ENCODE results near the gene TJP2. TPM values are rescaled to one million over a fixed set of nuclear protein-coding genes. Genes with fewer than 3 reads are reported as not detected.

Gene TJP2
- polyA plus RNA-seq, 5 donors = 75.5 to 131 (median 122) TPM

DNA sequence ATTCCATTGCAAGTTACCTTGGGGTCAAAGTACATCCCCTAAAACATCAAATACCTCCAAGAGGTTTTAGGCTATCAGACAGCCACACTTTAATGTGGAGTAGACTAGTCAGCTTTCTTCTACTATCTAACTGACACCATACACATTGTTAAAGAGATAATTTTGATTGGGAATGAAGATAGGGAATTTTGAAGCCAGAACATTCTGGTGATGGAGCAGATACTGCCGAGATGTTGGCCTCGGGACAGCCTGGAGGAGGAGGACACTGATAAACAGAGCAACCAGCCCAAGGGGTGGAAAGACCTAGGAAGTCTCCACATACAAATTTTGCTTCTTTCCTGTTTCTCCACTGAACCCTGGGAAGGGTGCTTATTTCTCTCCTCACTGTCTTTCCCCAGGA is 14.9 kb downstream of the TJP2 start:
- no peak for DNase-seq

DNA sequence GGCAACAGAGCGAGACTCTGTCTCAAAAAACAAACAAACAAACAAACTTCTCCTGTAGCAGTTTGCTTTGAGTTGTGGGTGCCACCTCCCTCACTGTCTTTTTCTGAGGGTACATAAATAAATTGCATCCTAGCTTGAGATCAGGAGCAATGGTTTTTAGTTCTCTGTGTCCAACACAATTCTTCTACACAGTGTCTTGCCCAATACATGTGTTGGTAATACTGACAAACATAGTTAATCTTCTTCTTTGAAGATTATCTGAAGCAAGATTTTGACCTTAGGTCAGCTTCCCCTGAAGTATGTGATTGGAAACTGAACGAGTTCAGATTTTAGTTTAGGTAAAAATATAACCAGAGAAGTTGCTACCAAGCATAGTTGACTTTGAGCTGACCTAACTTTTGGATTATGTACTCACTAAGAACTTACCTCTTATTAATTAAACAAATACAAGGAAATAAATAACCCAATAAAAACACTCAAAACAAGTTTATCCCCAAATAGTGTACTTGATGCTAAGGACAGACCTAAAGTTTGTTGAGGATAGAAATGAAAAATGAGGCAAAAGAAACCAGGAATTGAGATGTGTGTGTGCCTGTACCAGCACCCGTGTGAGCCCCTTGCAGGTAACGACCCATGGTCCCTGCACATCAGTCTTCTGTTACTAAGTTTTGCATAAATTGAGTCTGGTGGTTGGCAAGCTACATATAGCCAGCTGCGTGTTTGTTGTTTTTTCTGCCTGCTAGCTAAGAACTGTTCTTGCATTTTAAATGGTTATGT is 16.2 kb downstream of the TJP2 start:
- DNase-seq = no peak

DNA sequence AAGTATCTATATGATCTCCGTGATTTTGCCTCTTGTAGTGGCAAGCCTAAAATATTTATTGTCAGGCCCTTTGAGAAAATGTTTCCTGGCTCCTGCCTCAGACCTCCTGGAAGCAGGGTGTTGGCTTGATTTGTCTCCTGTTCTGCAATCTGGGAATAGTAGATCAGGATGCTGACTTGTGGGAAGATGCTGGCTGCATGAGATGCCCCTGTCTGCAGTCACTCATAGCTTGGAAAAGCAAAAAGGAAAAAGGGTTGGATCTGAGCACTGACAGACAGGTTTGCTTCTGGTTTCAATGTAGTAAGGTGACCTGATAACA is 16.7 kb downstream of the TJP2 start:
- DNase-seq = no peak

DNA sequence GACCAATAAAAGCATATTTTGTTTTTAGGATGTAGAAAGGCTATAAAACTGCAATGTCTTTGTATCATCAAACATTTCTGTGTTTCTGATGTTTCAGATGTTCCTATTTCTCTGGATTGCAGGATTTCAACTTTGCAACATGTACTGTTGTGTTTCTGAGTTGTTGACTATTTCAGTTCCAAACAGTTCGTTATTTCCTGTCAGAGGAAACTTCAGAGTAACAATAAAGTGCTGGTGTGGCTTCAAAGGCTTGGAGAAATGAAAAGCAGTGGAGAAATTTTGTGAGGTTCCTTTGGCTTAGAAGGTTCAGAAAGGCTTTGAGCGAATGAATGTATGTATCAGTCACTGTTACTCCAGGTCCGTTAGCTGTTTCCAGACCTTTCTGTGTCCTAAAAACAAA is 17.2 kb downstream of the TJP2 start:
- DNase-seq = no peak

DNA sequence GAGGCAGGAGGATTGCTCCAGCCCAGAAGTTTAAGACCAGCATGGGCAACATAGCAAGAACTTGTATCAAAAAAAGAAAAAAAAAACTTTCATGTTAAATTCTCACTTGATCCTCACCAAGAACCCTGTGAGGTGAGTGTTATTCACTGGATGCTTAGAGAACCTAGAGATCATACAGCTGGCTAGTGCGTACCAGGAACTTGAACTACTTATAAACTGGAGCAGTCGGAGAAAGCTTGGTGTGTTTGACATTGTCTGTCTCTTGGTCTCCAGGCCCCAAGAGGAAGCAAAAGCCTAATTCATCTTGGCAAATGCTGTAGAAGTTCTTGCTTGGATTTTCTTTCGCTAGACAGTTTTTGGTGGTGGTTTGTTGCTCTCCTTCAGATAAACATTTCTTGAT is 18.1 kb downstream of the TJP2 start:
- DNase-seq = no peak

DNA sequence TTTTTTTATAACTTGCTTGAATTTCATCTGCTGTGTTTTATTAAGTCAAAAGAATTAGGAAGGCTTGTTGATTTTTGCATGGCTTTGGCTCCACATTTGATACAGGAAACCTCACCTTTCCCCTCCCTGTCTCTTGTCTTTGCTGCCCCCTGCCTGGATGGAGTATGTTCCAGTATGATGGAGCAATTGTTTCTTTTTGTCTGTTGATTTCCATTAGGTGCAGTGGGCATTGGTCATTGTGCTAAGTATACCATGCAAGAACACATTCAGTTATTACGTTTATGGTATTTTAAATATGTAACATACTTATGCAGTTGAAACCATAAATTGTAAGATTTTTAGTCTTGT is 19.6 kb downstream of the TJP2 start:
- DNase-seq = no peak

DNA sequence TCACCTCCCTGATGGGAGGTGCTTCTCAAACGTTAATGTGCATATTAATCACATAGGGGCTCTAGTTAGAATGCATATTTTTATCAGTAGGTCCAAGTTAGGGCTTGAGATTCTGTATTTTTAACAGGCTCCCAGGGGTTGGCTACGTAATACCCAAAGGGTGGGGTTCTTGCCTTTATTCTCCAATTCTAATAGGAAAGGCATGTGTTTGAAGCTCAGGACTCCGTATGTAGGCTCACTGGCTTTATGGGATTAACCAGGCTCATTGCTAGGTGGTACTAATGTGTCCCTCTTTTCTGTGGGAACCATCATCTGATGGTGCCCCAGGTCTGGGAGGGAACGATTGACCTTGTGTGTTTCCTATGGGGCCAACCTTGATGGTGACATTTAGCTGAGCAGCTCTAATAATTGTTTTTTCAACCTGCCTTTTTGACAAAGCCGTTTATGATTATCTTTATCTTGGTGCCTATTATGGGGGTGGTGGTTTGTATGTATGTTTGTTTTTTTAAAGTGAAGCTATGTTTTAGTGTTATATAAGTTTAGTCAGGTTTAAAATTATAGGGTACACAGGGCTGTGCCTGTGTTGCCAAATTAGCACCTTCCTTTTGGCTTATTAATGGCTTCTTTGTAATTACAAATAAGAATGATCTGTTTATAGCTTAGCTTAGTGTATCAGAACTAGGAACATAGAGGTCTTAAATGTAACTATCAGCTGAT is 20.8 kb downstream of the TJP2 start:
- DNase-seq = no peak

DNA sequence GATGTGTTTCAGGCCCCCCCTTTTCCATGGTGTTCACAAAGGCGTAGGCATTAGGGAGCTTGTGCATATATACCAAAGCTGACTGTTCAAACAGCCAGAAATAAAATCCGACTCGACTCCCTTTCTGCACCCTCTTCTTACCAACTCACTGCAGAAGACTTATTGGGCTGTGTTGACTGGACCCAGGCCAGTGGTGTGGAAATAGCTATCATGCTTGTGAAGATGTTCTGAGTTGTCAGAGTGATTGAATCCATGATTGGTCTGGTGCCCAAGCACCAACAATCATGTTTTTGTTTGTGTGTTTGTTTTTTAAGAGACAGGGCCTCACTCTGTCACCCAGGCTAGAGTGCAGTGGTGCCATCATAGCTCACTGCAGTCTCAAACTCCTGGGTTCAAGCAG is 21.6 kb downstream of the TJP2 start:
- DNase-seq = no peak

DNA sequence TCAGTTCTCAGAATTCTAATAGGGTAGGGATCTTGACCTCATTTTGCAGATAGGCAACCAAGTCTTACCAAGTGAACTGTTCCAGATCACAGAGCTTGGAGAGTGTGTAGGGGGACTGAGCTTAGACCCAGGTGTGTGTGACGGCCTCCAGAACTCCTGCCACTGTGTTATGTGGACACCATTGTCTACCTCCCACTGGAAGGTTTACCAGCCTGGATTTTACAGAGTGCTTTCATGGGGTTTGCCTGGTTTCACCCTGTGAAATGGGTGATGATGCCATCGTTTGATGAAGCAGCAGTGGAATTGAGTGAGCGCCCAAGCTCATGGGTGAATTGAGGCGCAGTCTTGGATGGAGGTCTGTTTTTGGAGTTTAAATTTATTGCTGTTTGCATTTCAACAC is 23.6 kb downstream of the TJP2 start:
- DNase-seq = no peak

DNA sequence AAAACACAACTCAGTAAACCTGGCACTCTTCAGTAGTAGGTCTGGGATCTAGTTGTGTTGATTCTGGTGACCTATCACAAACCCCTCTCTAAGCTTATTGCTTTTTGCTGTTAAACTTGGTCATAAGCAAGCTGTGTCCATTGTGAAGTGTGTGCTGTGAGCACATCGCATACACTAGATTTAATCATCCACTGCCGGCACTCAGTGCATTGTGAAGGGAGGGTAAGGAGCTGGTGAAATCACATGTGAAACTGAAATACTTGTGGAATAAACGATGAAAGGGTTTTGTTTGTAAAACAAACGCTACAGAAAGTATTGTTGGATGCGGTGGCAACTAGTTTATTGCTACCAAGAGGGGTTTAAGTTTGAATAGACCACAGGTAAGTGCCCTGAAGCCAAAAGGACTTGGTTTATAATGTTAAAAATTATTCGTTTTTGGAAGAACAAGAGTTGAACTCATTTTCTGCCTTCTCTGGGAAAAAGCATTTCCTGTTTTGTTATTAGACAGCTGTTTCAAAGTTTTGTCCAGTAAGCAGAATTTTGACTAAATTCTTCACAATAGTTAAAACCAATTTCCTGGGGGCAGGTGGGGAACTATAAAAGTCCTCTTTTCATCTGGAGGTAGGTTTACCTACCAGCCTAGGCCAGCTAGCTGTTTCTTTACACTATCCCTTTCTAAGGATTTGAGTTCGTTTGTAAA is 24.6 kb downstream of the TJP2 start:
- DNase-seq = peak; percentile 38 to 44

DNA sequence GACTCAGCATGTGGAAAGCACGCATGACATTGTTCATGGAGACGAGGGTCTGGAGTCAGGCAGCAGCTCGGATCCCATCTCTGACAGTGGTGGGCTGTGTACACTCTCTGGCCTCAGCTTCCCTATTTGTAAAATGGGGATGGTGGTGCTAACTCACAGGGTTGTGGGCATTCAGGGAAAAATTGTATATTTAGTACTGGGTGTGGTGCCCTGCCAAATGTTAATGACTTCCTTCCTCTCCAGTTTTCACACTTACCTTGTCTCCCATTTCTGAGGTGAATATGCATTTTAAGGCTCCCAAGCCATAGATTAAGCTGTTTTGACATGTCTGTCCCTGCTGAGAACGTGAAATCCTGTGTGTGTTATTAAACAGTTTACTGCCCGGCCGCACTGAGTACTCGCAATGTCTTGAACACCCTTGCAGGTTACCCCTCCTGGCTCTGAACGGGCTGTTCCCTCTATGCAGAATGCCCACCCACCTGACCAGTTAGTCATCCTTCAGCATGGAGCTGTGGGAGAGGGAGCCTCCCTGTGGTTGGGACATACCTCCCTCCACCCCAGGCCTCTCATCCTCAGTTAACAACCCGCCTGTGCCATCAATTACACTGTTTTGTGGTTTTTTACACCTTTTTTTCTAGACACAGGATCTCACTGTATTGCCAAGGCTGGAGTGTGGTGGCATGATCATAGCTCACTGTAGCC is 25.8 kb downstream of the TJP2 start:
- DNase-seq = no peak

DNA sequence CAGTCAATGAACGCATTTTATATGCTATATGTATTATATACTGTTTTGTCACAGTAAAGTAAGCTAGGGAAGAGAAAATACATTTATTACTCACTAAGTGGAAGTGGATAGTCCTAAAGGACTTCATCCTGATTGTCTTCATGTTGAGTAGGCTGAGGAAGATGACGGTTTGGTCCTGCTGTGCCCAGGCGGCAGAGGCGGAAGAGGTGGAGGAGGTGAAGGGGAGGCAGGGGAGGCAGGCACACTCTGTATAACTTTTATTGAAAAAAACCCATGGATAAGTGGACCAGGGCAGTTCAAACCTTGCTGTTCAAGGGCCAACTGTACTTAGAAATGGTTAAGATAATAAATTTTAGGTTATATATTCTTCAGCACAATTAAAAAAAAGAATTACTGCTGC is 28.5 kb downstream of the TJP2 start:
- no peak for DNase-seq

DNA sequence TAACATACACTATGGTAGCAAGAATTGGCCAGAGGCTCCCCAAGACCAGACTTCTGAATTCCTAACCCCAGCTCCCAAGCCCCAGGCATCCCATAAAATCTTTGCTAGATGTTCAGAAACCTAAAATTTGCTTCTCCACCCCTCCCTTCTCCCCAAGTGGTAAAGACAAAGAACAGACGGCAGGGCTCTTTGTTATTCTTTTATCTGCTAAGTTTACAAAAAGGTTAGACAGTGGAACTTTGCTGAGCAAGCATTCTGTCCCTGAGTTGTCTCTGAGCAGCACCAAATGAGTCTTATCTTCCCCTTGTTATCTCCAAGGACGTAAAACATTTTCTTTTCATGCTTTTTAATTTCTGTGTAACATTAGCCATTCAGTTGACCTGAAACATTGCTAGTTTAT is 30.2 kb downstream of the TJP2 start:
- peak; percentile 57 to 60 for DNase-seq

DNA sequence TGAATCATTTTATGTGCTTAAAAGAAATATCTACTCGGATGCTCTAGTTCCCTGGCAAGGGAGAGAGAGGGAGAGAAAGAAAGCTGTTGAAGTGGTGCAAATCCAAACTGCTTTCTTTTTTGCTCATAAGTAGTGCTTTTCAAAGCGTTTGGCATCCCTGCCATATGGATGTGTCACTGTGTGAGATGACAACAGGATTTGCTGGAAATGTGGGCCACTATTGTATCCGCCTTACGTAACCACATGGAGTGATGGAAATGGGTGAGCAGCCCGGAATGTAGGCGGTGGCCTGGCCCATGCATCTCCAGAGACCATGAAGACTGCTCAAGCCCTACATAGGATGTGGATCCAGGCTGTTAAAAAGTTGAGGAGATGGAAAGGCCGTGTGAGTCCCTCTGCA is 30.8 kb downstream of the TJP2 start:
- DNase-seq = peak; percentile 31 to 41

DNA sequence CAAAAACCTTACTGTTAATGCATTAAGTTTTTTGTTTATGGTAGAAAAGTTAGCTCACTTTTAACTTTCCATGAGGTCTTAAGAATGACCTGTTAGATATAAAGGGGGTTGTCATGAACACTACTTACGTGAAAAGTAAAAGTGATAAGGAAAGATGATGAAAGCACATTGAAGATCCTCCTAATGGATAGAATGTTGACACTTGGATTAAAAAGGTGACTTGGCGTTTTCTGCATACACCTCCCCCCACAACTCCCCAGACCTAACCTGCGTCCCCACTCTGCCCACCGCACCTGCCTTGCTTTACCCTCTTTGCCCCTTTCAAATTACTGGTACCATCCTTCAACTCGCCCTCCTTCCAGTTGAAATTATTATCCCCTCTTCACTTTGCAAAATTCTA is 32.0 kb downstream of the TJP2 start:
- no peak for DNase-seq

DNA sequence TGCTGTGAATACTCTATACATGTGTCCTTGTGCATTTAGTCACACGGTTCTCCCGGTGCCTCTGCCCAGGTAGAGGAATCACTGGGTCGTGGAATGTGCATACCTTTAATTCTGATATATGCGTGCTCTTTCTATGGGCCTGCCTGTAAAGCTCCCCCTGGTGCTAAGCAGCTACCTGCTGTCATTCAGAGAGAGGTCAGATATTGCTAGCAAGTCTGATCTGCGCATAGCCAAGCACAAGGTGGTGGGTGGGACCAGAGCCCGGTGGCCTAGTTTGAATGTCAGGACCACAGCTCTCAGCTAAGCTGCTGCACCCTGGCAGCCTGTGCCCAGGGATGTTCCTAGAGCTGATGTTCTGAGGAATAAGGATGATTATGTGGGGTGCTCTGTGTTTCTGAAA is 33.4 kb downstream of the TJP2 start:
- no peak for DNase-seq

DNA sequence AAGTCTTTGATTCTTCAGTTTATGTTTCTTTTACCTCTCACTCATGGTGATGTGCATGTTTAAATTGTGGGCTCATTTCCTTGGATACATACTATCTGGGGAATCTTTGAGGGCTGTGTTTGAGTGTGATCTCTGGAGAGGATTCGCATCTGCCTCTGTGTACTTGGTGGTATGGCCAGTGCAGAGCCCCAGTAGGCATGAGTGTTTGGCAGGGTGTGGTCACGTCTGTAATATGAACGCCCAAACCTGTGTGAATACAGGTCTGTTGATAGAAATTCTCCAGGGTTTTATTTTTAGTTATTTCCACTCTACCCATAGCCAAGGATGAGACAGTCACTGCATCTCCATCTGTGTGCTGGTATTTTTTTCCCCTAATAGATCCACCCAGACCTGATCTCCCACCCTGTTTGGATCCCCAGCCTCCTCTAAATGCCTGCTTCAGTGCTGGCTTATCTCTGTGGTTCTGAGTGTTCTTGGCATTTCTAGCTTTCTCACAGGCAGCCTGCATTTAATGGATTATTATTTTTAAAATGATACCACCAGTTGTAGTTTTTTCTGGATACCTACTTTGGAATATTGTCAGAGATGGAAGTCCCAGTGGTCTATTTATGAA is 37.5 kb downstream of the TJP2 start:
- no peak for DNase-seq

DNA sequence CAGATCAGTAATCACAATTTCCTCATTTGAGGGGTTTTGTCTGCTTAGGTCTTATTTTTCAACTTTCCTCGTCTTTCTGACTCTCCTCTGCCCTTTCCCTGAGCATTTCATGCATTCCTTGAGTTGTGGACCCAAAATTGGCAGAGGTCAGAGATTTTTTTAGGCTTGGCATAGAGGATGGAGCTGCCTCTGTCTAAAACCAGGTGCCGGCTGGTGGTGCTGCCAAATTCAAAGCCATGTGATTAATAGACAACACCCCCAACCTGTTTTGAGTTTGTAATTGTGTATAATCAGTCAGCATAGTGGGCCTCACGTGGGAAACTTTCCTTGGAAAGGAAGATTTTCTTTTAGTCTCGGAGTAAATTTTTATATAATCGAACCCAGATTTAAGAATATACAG is 39.6 kb downstream of the TJP2 start:
- DNase-seq = no peak

DNA sequence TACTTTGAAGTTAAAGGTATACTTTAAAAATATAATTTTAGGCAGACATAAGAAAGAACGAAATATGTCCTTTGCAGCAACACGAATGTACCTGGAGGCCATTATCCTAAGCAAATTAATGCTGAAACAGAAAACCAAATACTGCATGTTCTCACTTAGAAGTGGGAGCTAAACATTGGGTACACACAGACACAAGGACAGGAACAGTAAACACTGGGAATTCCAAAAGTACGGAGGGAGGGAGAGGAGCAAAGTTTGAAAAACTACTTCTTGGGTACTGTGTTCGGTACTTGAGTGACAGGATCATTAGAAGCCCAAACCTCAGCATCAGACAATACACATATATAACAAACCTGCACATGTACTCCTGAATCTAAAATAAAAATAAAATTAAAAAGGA is 40.9 kb downstream of the TJP2 start:
- no peak for DNase-seq

DNA sequence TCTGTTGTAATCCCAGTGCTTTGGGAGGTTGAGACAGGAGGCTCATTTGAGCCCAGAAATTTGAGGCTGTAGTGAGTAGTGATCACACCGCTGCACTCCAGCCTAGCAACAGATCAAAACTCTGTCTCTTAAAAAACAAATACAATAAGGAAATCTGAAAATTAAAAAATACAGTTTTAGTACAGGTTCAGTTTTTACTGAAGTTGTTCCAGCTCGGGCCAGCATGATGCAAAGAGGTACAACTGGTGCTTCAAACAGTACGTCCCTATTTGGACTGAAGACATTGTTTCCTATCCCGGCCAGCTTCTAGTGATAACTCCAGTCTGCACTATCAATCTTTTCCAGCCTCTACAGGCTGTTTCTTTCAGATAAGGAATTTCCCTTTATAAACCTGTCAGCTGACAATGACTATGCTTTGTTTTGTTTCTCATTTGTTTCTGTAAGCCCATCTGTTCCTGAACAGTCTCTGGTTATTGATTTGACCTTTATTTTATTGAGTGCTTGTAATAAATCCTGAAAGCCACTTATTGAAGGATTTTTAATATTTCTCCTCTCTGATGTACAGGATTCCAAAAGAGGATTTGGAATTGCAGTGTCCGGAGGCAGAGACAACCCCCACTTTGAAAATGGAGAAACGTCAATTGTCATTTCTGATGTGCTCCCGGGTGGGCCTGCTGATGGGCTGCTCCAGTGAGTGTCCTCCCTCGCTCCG is 41.9 kb downstream of the TJP2 start:
- no peak for DNase-seq

DNA sequence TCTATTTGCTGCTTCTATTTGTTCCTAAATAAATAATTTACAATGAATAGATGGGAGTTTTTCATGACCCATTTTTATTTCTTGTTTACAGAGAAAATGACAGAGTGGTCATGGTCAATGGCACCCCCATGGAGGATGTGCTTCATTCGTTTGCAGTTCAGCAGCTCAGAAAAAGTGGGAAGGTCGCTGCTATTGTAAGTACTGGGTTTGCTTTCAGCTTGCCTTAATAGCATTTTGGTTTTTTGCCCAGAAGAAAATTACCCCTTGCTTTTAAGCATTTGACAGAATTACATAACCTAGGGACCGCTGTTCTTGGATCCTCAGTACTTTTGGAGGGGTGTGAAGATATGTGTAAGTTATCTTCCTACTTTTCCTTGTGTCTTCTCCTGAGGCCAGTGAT is 44.1 kb downstream of the TJP2 start:
- no peak for DNase-seq

DNA sequence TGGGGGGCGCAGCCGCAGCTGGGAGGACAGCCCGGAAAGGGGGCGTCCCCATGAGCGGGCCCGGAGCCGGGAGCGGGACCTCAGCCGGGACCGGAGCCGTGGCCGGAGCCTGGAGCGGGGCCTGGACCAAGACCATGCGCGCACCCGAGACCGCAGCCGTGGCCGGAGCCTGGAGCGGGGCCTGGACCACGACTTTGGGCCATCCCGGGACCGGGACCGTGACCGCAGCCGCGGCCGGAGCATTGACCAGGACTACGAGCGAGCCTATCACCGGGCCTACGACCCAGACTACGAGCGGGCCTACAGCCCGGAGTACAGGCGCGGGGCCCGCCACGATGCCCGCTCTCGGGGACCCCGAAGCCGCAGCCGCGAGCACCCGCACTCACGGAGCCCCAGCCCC is 47.0 kb downstream of the TJP2 start:
- DNase-seq = no peak
